Fibroblast of lung (primary cell): ENCODE results near the gene GLIS1.

Experiments used
- EZH2 ChIP-seq: IDR thresholded peaks from 2 replicates; pipeline ENCODE4 v1.5.1; 2012; ENCODE audit warnings: low read length, control low read depth, mild to moderate bottlenecking; ENCODE audit errors: missing control alignments
- TF ChIP-seq, protein P1 (sequence below), 2 donors: IDR thresholded peaks in 1 of 2; conservative IDR thresholded peaks in 1 of 2; 1 replicate in 1 of 2; 2 replicates in 1 of 2; pipeline ENCODE4 v1.5.1; 2011 to 2012; ENCODE audit warnings: low read length in 2 of 2, control low read depth in 1 of 2, inconsistent platforms in 1 of 2, low read depth in 1 of 2, mild to moderate bottlenecking in 1 of 2

DNA sequence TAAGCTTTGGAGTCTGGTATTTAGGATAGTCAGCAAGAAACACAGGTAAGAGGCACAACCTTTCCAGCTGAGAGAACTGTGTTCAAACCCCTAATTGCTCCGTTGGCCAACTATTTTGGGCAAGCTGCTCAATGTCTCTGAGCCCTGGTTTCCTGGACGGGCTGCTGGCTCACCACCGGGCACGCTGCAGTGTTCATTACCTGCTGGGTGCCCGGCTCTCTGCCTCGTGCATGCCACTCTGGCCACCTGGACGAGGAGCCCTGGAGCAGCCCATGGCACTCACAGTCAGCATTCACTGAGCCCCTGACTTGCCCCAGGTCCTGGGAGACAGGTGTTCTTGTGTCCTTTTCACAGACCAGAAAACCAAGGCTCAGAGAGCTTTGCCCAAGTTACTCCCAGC is 228.7 kb downstream of the GLIS1 start:
- TF ChIP-seq, protein P1, sequence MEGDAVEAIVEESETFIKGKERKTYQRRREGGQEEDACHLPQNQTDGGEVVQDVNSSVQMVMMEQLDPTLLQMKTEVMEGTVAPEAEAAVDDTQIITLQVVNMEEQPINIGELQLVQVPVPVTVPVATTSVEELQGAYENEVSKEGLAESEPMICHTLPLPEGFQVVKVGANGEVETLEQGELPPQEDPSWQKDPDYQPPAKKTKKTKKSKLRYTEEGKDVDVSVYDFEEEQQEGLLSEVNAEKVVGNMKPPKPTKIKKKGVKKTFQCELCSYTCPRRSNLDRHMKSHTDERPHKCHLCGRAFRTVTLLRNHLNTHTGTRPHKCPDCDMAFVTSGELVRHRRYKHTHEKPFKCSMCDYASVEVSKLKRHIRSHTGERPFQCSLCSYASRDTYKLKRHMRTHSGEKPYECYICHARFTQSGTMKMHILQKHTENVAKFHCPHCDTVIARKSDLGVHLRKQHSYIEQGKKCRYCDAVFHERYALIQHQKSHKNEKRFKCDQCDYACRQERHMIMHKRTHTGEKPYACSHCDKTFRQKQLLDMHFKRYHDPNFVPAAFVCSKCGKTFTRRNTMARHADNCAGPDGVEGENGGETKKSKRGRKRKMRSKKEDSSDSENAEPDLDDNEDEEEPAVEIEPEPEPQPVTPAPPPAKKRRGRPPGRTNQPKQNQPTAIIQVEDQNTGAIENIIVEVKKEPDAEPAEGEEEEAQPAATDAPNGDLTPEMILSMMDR (conservative IDR thresholded peaks at IDR 0.05 in 1 of 2, IDR thresholded peaks at IDR 0.05 in 1 of 2; ENCODE audit: low read depth in 1 of 2, low read length in 2 of 2): no peak
- TF ChIP-seq EZH2: no peak
